Cerebellar cortex (tissue), 1 donor: ENCODE results near the gene CTSL.
A peak's percentile ranks its signal among the peaks of the same experiment; 100 is the strongest.

Experiments used
- DNase-seq: peaks from one replicate; pipeline ENCODE4 v3.0.0-alpha.2; 2015; ENCODE audit warnings: low spot score

CTSL gene

DNA sequence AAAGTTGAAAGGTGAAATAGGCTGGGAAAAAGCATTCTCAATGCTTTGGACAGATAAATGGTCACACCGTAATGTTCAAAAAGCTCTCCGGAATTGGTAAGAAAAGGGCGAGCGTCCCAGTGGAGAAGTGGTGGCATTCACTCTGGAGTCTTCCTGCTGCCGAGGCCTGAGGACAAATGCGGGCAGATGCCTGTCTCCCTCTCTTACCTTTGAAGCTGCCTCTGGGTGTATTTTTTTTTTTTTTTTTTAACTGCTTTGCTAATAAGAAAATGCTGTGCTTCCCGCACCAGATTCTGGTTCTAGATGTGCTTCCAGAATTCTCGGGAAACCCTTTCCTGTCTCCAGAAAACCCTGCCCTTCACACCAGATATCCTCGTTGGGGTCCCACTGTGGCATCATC lies 24.4 kb upstream of the CTSL start:
- no peak for DNase-seq

DNA sequence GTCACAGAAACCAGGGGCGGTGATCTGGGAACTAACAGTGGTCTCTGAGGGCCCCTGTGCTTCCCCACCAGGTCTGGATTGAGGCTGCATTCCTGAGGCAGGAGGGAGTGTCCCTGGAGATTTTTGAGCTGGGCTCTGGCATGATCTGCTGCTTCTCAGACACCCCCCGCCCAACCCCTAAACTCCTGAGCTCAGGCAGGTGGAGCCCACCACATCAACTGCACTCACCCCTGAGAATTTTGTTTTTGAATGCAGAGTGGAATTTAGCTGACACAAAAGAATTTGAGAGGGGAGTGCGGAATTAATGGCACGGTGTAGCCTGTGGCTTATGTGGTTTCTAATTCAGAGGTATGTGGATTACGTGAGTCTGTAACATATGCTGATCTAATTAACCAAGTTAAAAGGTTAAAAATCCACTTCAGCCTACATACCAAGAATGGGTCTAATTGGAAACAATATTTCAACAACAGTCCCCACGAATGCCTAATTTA lies 23.9 kb upstream of the CTSL start:
- no peak for DNase-seq

DNA sequence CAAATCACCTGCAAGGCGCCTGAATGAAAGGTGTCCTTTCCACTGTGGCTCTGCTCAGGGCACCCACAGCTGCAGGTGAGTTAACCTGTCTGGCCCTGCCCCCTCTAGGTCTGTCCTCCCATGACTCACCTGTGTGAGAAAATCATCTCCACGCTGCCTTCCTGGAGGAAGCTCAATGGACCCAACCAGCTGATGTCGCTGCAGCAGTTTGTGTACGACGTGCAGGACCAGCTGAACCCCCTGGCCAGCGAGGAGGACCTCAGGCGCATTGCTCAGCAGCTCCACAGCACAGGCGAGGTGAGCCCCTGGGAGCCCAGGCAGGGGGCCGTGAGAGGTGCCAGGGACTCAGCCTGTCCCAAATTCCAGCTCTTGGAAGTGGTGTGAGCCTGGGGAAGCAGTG lies 23.0 kb upstream of the CTSL start:
- DNase-seq = no peak

DNA sequence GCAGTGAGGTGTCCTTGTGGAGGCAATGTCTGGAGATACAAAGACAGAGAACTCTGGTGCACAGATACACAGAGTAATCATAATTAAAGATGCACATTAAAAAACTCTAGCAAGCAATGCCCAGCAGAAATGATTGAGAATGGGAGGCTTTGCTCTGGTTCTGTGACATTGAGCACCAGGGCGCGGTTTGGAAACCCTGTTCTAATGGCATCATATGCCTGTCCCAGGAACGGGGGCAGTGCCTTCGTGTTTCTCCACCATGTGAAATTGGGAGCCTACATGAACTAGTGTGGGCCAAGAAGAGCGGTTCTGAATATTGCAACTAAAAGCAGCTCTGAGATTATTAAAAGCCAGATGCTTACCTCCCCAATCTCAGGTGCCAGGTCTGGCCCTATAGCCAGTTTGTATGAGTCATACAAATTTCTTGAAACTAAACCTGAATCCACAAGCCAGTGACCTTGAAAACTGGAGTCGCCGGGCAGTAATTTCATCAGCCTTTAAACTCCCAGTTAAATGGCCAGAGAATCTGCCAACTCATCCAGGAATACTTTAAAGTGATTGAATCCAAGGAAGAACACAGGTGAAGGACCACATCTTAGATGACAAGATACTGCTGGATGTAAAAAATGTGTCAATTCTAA lies 22.2 kb upstream of the CTSL start:
- no peak for DNase-seq

DNA sequence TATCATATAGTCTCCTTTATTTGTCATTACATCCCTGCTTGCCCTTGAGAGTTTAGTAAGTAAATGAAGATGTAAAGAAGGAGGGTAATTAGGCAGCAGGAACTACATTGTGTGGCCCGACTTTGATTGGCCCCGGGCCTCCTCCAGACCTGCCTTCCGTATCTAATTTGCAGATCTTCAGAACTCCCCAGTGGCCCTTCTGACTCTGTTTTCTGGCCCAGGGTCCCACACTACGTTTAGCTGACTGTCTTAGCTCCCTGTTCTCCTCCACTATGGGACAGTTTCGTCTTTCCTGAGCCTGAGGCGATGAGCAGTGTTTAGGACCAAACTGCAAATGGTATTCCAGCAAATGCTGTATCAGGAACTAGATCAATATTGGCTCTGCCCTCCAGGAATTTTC lies 21.6 kb upstream of the CTSL start:
- DNase-seq = no peak

DNA sequence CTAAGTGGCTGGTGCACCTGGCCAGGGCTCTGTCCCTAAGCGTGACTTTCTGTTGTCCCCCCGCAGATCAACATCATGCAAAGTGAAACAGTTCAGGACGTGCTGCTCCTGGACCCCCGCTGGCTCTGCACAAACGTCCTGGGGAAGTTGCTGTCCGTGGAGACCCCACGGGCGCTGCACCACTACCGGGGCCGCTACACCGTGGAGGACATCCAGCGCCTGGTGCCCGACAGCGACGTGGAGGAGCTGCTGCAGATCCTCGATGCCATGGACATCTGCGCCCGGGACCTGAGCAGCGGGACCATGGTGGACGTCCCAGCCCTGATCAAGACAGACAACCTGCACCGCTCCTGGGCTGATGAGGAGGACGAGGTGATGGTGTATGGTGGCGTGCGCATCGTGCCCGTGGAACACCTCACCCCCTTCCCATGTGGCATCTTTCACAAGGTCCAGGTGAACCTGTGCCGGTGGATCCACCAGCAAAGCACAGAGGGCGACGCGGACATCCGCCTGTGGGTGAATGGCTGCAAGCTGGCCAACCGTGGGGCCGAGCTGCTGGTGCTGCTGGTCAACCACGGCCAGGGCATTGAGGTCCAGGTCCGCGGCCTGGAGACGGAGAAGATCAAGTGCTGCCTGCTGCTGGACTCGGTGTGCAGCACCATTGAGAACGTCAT lies 19.7 kb upstream of the CTSL start:
- DNase-seq = no peak

DNA sequence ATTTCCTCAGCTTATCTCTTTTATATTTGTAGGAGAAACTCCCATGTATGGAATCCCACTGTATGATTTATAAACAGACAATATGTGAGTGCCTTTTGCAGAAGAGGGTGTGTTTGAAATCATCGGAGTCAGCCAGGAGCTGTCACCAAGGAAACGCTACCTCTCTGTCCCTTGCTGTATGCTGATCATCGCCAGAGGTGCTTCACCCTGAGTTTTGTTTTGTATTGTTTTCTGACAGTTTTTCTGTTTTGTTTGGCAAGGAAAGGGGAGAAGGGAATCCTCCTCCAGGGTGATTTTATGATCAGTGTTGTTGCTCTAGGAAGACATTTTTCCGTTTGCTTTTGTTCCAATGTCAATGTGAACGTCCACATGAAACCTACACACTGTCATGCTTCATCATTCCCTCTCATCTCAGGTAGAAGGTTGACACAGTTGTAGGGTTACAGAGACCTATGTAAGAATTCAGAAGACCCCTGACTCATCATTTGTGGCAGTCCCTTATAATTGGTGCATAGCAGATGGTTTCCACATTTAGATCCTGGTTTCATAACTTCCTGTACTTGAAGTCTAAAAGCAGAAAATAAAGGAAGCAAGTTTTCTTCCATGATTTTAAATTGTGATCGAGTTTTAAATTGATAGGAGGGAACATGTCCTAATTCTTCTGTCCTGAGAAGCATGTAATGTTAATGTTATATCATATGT lies 18.0 kb upstream of the CTSL start:
- DNase-seq = no peak

DNA sequence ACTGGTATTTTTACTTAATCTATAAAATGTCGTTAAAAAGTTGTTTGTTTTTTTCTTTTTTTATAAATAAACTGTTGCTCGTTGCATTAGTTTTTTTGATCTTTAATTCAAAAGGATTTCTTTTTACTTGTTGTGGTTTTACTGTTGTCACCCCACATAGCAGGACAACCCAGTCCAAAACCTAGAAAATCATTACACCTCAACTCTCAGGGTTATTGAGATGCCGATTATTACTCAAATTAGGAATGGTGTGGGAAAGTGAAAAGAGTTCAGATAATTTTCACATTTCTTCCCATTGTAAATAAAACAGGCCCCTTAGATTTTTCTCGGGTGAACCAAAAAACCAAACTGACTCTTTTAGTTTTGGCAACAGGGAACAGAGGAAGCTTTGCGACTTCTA lies 17.4 kb upstream of the CTSL start:
- no peak for DNase-seq

DNA sequence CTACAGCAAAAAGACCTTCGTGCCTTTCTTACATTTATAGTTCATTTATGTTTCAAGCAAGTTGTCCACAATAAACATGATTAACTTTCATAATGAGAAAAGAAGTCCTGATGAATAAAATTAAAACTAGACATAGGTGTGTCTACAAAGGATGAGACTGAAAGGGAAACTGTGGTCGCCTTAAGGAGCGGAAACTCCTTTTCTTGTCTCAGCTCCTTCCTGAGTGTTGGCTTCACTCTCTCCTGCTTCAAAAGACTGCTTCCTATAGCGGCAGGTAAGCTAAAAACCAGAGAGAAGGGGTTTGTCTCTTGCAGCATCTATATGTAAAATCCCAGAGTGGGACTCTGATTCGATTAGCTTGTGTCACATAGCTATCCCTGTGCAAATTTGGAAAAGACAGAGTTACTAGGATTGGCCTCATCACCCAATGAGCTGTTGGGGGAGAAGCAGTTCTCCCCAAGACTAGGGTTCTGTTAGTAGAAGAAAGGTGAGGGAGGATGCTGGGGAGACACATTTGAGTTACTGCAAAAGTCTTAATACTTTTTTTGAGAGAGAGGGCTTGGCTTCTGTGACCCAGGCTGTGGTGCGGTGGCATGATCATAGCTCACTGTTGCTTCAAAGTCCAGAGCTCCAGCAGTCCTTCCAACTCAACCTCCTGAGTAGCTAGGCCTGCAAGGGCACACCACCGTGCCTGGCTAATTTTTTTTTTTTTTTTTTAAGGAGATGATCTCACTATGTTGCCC lies 16.8 kb upstream of the CTSL start:
- DNase-seq = no peak

DNA sequence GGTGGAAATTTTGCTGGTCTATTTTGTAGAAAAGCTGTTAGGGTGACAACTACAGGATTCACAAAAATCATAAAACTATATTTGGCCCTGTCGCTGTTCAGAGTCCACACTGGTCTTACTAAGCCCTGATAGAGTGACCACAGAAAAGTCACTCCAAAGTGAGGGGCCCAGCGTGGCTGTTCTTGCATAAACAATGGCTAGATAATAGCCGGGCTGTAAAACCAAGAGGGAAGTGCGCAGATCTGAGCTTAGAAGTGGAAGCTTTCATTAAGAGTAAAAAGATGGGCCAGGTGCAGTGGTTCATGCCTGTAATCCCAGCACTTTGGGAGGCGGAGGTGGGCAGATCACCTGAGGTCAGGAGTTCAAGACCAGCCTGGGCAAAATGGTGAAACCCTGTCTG lies 15.5 kb upstream of the CTSL start:
- DNase-seq = no peak

DNA sequence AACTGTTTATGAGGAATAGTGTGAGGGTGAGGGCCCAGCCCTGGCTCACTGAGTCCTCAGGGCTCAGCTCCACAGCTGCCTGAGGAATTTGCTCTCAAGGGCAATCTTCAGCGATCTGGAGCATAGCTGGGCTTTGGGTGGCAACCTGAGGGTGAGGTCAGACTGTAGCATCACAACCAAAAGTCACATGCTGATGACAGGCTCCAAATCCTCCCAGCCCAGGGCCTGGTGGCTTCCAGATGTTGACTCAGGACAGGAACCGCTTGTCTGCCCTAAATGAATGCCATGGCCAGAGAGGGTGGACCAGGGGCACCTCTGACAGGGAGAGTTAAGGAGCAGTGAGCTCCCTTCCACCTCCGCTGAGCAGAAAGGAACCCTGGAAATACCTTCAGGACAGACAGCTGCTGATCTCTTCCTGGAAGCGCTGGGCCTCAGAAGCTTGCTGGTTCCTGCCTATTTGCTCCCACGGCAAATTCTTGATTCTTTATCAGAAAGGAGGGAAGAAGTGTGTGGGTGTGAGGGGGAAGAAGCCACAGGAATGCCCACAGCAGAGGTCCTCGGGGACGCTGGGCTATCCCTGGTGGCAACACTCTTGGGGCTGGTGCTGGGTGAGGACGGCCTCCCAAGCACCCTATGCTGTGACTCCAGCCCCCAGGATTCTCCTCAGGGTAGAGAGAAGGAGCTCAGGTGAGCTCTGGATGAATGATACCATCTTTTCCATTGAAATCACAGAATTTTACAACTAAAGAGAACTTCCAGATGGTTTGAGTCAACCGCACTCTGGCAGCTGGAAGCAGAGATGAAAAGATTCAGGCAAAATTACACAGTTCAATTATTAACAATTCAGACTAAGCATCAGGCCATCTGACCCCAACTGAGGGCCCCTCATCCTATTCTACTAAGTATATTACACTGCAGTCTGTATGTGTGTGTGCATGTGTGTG lies 13.8 kb upstream of the CTSL start:
- DNase-seq = no peak

DNA sequence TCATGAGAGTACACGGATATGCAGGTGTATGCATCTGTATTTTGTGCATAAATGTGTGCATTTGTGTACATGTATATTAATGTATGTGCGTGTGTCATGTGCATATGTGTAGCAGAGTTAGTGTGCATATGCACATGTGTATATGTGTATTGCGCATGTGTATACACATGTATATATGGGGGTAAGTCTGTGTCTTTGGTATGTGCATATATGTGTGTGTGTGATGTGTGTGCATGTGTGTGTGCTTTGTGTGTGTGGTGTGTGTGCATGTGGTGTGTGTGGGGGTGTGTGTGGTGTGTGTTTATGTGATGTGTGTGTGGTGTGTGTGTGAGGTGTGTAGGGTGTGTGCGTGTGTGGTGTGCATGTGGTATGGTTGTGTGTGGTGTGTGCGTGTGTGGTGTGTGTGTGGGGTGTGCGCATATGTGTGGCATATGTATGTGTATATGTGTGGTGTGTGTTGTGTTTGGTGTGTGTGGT lies 13.1 kb upstream of the CTSL start:
- no peak for DNase-seq

DNA sequence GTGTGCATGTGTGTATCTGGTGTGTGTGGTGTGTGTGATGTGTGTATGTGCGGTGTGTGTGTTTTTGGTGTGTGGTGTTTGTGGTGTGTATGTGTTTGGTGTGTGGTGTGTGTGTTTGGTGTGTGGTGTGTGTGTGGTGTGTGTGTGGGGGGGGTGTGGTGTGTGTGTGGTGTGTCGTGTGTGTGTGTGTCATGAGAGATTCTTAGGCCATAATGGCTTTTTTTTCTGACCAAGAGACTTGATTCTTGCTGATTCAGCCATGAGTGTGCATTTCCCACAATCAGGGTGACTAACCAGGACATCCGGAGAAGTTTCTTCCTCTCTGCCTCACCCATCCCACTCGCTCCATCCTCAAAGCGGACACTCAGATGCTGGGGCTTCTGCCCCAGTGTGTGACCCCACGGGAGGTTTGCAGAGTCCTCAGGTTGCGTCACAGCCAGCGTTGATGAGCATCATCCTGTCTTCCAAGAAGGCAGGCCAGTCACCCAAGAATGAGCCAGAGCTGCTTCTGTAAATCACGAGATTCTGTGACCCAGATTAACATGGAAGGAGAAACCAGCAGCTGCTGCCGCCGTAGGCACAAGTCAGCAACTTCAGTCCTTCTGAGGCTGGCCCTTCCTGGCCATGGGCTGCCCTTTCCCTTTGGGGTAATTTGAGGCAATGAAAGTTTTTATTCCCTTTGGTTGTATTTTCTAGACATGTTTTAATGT lies 12.5 kb upstream of the CTSL start:
- peak; percentile 5 for DNase-seq

DNA sequence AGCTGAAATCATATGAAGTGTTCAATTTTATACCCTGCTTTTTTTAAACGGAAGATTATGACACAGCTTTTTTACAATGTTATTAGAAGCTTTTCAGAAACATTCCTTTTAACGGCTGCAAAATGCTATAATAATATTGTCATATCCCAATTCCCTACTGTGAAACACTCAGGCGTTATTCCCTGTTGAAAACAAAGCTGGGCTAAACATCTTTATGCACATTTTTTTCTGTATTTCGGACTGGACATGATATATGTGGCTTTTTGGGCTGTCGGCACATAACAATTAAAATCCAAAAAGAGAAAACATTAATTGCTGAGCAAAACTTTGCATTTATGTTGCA lies 12.0 kb upstream of the CTSL start:
- DNase-seq = no peak

DNA sequence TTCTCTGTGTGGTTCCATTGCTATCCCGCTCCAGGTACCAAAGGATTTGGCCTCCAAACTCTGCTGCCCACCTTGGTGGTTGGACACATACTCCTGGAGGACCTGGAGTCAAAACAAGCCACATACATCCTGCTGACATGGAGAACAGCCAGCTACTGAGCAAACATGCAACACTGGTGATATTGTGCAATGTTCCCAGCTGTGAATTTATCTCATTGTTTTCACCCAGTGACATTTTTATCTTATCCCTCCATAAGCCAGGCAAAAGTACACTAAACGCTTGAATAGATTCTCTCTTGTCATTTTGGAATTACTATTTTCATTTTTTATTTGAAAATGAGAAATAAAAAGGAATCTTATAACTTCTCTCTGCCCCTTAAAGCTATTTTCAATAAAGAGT lies 11.1 kb upstream of the CTSL start:
- no peak for DNase-seq

DNA sequence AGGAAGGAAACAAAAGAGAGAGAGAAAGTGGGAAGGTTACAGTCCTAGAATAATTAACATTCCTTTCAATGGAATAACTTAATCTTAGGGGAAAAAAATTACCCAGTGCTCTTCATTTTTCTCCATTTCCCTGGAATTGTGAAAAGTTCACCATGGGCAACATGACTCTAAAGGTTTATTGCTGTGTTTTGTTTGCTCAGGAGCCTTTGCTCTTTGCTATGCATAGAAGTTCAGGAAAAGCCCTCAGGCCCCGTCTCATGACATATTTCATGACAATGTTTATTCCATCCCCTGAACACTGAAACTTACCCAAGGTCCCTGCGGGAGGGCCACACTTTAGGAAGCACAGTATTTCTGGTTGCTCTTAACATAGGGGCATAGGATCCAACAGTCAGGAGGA lies 9.8 kb upstream of the CTSL start:
- no peak for DNase-seq

DNA sequence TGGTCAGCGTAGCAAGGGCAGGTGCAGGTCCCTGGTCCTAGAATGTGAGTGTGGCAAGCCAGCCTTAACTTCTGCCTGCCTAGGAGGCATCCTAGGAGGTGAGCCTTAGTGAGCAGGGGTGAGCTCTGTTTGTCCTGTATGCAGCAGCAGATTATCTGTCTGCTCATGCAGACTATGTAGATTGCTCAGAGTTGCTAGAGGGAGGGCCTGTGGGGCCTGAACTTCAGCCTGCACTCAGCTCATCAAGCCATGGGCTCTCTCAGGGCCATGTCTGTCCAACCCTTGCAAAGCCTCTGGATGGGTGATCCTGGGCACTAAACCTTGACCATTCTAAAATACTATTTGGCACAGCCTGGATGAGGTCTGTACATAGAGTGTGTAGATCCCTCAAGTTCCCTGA lies 8.5 kb upstream of the CTSL start:
- DNase-seq = no peak

DNA sequence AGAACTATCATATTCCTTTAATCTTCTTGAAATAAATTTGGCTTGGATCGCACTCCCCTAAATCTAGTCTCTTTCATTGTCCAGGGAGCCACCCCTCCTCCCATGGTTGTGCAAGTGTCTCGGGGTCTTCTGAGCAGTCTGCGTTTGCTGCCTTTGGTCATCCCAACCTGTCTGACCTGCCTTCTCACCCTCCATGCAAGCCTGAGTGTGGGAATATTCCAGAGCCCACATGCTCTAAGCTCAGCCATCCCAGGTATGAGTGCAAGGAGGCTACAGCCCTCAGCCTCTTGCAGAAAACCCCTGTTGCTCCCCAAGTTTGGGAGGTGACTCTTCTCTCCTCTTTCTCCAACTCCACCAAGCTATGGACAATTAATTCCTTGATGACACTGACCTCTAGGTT lies 7.7 kb upstream of the CTSL start:
- DNase-seq = no peak

DNA sequence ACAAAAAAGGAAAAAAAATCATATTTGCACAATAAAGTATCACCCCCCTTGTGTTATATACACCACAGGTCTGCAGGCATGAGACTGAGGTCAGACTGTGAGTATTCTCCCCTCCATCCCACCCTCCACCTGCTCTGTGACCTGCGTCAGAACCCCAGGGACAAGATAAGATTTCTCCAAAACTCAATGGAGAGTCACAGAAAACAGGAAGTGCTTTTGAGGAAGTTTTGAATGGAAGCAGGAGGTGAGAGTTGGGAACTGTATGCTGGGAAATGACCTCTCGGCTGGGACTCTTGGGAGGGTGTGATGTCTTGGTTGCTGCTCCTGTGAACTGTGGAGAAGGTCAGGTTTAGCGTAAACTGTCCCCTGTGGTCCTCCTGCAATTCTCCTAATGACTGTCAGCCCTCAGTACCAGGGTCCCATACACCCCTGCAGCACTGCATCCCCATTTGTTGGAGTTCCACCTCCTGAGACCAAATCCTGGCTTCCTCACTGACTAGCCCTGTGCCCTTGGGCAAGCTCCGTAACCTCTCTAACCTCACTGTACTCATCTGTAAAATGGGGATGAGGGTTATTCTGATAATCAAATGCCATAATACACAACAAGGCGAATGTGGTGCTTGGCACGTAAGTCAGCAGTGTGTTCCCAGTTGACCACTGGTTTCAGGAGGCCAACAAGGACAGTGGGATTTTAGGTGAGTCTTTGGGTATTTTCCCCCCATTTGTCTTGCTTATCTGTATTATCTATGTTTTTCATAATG lies 6.9 kb upstream of the CTSL start:
- DNase-seq = no peak

DNA sequence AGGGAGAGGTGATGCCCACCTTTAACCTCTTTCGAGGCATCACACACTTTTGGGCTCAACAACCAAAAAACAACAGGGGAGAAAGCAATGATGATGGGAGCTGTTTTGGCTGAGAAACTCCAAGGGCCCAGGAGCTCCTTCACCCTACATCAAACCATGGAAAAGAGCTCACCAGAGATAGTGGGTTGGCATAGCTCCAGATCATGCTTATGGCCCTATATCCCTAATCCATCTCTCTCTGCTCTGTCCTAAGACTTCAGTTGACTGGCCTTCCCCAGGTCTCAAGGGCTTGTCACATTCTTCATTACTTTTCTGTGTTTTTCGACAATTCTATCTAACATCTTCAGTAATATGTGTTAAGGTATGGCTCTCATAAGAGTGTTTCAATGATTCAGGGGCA lies 5.7 kb upstream of the CTSL start:
- no peak for DNase-seq
